ENCODE results near the gene RCVRN.

RCVRN gene

DNA sequence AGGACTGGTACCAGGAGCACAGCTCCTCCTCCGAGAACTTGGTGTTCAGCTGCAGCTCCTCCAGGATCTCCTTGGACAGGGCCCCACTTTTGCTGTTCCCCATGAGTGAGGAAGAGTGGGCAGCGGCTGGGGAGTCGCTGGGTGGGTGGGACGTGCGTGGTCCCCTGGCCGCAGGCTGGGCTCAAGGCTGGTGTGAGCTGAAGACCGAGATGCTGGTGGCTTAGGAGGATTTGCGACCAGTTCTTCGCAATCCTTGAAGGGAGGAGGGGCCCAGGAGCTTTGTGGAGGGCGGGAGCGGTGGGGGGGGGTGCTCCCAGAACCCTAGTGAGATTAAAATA, at the start of gene RCVRN:
Gene RCVRN (minus strand): TSS at position 194 of the 338 bp plus-strand sequence. CDS start 91 bp downstream, at position 103.
- DNase-seq (ENCODE audit: extremely low spot score, insufficient read length, low read depth) = no peak
- no peak for FAIRE-seq

DNA sequence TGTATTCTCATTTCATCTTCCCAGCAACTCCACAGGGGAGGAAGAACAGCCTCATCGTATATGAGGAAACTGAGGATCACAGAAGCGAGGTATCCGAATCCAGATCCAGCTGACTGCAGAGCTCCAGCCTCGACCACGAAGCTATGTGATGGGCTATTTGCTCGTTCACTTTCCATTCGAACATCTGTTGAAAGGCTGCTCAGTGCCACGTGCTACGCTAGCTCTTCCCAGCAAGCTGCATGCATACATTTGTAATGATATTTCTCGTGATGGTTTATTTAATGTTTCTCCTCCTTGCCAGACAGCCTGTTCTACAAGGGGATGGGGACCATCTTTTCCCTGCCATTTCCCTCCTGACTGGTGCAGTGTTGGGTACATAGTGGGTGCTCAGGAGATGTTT, 48.4 kb upstream of the RCVRN start:
- FAIRE-seq (no peak), DNase-seq (ENCODE audit: extremely low spot score, insufficient read length, low read depth) (no peak)

DNA sequence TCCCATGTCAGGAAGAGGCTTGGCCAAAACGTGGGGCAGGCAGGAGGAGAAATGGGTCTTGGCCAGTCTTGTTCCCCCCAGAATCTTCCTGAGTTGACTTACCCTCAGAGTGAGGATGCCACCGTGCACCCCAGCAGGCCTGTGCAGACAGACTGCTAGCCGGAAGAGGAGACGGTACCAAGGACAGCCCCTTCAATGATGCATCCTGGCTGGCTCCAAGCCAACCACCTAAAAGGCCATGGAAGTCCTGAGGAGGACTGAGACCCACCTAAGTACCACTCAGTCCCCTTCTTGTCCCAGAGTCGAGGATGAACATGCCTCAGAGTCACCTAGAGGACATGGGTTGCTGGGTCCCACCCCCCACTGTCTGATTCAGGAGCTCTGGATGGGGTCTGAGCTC, 46.7 kb upstream of the RCVRN start:
- DNase-seq (ENCODE audit: extremely low spot score, insufficient read length, low read depth) = no peak
- no peak for FAIRE-seq

DNA sequence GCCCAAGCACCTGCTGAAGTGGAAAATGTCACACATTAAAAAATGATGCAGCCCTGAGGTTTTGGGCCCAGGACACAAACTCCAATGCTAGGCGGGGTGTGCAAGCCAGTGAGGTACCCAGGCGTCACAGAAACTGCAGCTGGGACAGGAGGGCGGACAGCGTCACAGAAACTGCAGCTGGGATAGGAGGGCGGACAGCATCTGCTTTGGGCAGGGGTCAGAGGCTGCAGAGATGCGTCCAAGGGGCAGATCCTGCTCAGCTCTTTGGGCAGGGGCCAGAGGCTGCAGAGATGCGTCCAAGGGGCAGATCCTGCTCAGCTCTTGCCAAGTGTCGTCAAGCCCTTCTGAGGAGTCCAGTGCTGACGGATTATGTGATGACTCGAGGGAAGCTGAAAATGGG, 43.9 kb upstream of the RCVRN start:
- FAIRE-seq = no peak
- DNase-seq (ENCODE audit: extremely low spot score, insufficient read length, low read depth) = no peak

DNA sequence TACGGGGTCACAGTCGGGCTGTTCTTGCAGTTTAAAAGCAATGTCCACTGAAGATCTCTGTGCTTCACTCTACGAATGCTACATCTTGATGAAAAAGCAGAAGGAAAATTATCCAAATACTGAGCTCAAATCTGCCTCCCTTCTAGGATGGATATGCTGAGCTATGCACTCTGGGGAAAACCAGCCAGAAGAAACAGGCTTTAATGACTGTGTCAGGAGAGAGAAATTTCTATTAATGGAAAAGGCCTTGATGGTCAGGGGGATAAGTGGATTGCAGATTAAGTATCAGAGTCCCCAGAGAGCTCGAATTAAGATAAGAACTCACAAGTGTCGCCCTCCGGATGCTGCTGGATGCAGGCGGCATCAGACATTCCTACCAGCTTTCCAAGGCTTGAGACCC, 39.6 kb upstream of the RCVRN start:
- FAIRE-seq (no peak), DNase-seq (ENCODE audit: extremely low spot score, insufficient read length, low read depth) (no peak)

DNA sequence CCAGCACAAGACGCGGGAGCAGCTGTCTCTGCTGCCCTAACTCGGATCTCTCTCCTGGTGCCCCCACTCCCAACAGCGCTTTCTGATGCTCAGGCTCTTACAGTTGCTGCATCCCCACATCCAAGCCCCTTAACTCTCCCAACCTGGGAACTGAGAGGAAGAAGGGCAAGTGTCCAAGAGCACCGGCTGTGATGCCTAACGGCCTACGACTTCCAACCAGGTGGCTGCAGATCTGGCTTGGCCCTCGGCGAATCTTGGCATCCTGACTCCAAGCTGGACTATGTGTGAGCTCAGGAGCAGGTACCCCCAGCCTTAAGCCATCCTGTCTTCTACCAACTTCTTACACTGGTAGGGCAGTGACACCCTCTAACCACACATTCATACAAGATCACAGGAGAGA, 38.3 kb upstream of the RCVRN start:
- DNase-seq (ENCODE audit: extremely low spot score, insufficient read length, low read depth) (no peak), FAIRE-seq (no peak)

DNA sequence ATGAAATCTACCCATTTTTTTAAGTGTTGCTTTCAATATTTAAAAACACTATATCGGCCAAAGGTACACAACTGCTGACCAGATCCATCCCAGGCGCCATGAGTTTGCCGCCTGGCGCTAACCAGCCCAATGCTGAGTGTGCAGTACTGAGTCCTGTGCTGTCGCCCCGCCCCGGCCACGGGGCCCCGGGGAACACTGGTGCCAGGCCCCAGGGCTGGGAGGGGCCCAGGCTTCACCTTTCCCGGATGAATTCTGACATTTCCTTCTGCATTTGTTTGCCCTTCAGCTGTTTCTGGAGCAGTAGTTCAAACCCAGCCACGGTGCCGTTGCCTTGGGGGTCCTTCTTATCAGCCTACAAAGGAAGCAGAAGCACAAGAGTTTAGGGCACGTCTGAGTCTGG, 37.8 kb upstream of the RCVRN start:
- no peak for DNase-seq (ENCODE audit: extremely low spot score, insufficient read length, low read depth)
- FAIRE-seq = no peak

DNA sequence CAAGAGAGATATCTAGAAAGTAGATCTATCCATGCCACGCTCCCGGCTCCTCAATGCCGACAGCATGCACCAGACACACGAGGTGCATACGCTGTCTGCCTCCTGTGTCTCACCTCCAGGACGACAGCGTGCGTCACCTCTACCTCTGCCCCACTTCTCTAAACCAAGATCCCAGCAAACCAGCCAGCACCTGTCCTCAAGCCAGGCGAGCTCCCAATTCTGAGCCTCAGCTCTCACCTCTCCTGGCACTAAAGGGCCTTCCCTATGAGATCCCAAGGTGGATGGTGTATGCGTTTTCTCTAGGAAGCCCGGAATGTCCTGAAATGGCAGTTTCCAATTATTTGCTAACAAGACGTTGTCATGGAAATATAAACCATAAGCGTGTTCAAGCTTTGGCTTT, 36.2 kb upstream of the RCVRN start:
- DNase-seq (ENCODE audit: extremely low spot score, insufficient read length, low read depth) (no peak), FAIRE-seq (no peak)

DNA sequence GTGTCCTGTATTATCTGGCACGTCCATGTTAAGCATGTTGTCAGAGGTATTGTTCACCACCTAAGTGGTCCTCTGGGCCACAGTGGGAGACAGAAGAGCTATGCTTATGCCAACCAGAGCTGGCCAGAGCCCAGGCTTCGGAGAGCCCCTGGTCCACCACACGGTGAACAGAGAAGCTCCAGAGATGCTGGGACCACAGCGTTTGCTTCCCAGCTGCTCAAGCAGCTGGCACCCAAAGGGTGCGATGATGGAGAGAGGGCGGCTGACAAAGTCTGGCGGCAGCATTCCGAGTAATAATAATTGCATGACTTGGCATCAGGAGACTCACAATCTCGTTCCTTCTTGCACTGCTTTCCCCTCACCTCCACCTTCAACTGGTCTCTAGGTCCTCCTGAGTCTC, 35.8 kb upstream of the RCVRN start:
- FAIRE-seq = no peak
- no peak for DNase-seq (ENCODE audit: extremely low spot score, insufficient read length, low read depth)

DNA sequence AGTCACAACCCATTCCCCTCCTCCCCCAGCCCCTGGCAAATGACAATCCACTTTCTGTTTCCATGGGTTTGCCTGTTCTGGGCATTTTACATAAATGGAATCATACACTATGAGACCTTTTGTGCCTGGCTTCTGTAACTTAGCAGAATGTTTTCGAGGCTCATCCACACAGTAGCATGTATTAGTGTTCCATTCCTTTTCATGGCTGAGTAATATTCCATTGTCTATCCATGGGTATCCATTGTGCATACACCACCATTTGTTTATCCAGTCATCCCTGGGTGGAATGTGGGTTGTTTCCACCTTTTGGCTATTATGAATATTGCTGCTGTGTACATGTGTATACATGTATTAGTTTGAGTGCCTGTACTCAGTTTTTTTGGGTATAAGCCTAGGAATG, 33.7 kb upstream of the RCVRN start:
- DNase-seq (ENCODE audit: extremely low spot score, insufficient read length, low read depth) (no peak), FAIRE-seq (no peak)

DNA sequence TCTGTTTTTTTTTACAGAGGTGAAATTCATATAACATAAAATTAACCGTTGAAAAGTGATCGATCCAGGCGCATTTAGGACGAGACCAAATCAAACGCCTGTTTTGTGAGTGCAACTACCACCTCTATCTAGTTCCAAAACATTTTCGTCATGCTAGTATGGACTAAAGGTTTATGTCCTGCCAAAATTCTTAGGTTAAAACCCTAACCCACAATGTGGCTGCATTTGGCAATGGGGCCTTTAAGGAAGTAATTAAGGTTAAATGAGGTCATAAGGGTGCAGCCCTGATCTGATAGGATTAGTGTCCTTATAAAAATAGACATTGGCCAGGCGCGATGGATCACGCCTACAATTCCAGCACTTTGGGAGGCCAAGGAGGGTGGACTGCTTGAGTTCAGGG, 32.8 kb upstream of the RCVRN start:
- FAIRE-seq = no peak
- no peak for DNase-seq (ENCODE audit: extremely low spot score, insufficient read length, low read depth)

DNA sequence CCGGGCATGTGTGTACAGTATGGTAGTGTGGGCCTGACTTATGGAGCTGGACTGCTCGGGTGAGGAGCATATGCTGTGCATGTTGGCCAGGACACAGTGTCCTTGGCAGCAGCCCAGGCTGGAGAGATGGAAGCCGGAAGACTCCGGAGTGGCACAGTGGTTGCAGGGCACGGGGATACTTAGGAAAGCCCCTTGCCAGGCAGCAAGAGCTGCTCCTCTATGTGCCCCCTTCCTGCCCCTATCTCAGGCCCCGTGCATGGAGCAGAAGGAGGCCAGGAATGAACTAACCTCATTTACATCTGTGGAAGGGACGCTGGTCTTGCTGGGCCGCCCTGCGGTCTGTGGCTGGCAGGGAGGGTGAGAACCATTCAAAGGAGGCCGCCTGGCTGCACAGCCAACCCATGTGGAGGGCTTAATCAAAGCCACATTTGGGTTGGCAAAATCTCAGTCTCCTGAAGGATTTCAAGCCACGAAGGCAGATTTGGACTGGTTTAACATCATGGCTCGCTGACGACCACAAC, 32.2 kb upstream of the RCVRN start:
- DNase-seq (ENCODE audit: extremely low spot score, insufficient read length, low read depth) = no peak
- FAIRE-seq = no peak

DNA sequence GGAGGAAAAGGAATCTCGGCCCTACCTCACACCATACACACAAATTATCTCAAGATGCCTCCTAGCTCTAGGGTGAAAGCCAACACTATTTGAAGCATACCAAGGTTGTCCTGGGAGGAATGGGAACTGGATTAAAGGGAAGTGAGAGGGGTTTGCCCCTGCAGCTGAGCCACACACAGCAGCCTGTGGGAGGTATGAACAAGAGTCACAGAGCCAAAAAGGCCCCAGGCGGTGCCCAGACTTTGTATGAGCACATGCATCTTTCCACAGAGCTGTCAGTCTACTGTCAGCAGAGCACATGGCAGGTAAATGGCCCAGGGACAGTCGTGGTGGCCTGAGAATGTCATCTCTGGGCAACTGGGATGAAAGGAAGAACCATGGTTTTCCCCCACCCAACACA, 31.0 kb upstream of the RCVRN start:
- DNase-seq (ENCODE audit: extremely low spot score, insufficient read length, low read depth) (no peak), FAIRE-seq (no peak)

DNA sequence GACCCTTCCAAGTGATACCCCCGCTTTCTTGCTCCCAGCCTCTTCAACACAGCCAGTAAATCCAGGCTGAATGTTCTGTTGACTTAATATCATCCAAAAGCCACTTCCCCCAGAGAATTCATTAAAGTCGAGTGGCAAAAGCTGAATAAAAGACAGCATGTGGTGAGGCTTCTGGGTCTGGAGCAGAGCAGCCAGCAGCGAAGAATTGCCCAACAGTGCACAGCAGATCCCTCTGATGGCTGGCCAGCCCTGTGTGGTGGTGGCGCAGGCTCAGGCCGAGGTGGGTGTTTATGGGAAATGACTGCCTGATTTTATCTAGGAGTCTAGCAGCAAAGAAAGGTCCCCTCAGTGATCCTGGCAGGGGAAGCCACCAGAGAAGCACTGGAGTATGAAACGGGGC, 30.3 kb upstream of the RCVRN start:
- FAIRE-seq (no peak), DNase-seq (ENCODE audit: extremely low spot score, insufficient read length, low read depth) (no peak)

DNA sequence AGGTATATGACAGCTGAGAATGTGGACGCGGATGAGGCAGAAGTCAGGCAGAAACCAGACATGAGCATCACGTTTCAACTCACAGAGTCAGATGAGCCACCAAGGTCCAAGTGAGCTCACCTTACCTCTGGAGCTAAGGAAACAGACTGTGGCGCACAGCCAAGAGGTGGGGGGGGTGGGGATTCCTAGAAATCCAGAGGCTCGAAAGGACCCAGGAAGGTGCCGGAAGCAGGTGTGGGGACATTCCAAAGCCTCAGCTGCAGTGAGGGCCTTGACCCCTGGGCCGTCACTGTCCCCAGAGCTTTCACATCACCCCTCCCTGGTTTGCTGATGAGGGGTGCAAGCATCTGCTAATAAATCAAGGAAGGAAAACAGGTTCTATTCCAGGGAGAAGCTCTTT, 29.3 kb upstream of the RCVRN start:
- no peak for DNase-seq (ENCODE audit: extremely low spot score, insufficient read length, low read depth)
- no peak for FAIRE-seq

DNA sequence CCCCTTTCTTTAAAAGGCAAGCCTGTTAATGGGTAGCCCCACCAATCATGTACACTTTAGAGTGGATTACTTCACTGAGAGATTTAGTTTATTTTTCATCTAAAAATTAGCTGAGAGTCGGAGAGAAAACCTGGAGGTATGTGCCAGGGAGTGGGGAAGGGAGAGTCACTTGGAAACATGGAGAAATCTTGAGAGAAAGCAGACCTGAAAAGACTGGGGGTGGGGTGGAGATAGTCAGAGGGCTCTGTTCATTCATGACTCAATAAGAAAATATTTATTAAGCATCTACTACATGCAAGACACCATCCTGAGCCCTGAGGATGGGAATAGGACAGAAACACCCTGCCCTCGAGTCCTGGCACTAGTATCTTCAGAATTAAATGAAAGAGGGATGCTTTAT, 27.4 kb upstream of the RCVRN start:
- no peak for DNase-seq (ENCODE audit: extremely low spot score, insufficient read length, low read depth)
- no peak for FAIRE-seq

DNA sequence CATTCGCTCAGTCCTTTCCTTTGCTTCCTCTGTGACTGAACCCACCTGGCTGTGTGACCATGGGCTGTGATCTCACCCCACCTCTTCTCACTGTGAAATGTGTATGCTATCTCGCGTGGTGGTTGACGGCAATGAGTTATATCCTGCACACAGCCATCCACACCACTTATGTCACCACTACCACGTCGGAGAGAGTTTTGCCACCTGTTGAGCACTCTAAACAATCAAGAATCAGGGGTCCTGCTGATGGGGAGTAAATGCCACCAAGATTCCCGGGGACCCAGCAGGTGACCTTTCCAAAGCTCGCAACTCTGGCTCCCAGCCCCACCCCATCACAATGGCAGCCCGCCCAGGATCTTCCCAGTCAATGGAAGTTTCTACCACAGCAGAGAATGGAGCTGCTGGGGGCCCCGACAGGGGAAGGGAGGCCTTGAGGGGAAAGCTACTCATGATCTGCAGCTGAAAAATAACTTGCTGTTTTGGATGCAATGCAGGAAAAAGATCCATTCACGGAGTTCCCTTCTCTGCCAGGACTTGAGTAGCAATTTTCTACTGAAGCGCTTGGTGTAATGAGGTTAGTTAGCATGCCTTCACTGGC, 26.2 kb upstream of the RCVRN start:
- DNase-seq (ENCODE audit: extremely low spot score, insufficient read length, low read depth) = no peak
- FAIRE-seq = no peak

DNA sequence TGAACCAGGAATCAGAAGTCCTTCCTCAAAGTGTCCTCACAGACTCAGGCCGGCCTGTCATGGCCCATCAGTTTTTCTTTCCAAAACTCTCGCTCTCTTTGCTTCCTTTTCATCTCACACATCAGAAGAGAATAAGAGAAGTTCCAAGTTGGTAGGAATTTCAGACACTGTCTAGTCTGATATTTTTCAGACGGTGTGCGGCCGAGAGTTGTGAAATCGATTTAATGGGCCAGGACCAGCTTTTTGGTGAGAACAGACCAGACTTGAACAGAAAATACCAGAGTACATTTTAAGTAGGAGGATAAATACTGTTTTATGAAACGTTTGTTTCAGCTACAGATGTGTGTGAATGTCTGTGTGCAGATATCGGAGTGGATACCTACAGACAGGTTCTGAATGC, 24.8 kb upstream of the RCVRN start:
- DNase-seq (ENCODE audit: extremely low spot score, insufficient read length, low read depth) (no peak), FAIRE-seq (no peak)

DNA sequence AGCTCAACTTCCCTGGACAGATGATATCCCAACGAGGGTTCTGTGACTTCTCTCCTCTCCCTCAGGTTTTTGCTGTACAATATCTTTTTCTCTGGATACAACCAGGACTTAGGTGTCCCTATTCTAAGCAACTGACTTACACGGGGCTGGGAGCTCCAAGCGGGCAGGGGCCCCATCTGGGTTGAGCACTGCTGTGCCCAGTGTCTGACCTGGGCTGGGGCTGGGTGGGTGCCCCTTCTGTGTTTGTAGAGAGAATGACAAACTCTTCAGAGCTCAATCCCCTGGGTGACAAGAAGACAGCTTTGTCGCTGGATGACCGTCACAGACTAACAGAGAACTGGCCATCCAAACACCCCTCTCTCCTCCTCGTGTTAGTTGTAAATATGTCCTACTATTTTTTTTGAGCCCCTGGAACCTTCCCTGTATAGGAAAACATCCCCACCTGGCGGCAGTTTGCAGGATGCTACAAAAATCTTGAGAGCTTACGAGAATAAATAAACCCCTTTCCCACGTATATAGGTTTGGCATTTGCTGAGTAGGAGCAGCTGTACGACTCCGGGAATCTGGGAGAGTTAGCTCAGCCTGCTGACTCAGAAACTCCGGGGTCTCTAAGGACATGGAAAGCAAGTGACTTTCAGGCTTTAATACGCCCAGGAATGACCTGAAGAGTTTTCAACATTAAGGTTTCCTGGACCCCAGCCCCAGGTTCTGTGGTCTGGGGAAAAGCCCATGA, 23.7 kb upstream of the RCVRN start:
- no peak for FAIRE-seq
- DNase-seq (ENCODE audit: extremely low spot score, insufficient read length, low read depth) = no peak

DNA sequence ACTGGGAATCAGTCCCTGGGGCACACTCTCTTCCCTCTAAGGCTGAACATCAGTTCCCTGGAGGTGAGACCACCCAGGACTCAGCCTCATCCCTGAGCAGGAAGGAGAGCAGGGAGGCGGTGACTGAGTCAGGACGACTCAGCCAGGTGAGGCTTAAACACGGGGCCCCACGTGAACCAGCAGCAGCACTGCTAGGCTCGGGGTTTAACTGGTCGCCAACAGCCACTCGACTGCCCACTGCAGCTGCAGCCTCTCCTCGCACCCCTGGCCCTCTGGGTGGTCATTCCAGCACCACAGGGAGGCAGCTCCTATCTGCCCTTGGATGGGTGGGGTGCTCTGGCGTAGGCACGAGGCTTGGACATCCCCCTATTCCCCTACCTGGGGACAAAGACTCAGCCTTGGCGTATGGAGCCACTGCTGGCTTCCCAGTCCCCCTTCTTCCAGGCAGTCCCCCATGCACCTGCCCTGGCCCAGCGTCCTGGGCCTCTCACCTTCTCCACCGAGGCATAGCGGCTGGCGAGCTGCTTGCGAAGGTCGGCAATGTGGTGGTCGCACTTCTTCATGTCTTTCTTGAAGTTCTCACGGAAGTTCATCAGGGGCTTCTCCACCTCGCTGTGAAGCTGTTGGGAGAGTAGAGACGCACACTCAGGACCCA, 21.2 kb upstream of the RCVRN start:
- FAIRE-seq (no peak), DNase-seq (ENCODE audit: extremely low spot score, insufficient read length, low read depth) (no peak)

DNA sequence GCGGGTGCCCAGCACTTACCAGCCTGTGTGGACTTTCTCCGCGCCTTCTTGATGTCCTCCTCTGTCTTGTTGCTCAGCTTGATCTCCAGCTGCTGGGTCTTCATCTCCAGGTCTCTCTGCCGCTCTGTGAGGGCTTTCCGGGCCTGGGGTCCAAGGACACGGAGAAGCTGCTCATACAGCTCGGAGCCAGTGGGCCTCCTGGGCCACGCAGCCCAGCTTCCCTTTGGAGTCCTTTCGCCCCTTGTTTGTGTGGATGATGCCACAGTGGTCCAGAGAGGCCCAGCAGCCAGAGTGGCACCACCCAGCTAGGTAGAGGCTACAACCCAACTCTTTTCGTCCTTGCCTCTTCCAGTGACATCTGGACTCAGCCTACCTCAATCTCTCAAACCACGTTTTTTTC, 20.4 kb upstream of the RCVRN start:
- DNase-seq (ENCODE audit: extremely low spot score, insufficient read length, low read depth) = no peak
- no peak for FAIRE-seq
